HG03575 (cell line): Measurements from ENCODE around the gene SPON2.

ENCODE experiments used
- ATAC-seq: cut with Tn5 transposase; IDR thresholded peaks from one replicate; pipeline ENCODE4 v1.9.1; 2021; ENCODE audit not compliant: unreplicated experiment, insufficient number of reproducible peaks, low FRiP score; ENCODE audit errors: extremely low read depth

The SPON2 gene

DNA sequence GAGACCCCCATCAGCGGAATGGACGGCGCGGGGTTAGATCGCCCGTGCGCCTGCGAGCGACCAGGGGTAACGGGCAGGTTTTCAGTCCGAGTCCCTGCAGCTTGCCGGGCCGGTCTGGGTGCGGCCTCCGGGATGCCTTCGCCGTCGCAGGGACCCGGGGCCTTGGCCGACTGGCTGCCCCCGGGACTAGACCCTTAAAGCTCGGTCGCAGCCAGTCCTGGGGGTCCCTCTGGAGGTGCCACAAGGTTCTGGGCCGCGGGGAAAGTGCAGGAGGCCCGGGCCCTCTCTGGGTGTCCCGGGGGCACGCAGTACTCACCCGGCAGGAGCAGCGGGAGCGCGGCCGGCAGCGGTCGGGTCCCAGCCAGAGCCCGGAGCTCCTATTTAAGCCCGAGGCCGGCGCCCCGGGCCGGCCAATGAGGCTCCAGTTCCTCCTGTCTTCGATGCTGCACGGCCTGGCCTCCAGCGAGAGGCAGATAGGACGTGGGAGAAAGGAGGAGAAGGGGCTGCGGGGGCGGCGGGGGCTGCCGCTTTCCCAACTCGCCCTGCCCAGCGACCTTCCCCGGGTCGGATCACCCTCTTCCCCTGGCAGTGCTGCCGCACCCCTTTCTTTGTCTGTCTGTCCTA, at the start of gene SPON2:
TSS of gene SPON2 (minus strand) at position 356 of the 624 bp plus-strand sequence.
- no peak for ATAC-seq

DNA sequence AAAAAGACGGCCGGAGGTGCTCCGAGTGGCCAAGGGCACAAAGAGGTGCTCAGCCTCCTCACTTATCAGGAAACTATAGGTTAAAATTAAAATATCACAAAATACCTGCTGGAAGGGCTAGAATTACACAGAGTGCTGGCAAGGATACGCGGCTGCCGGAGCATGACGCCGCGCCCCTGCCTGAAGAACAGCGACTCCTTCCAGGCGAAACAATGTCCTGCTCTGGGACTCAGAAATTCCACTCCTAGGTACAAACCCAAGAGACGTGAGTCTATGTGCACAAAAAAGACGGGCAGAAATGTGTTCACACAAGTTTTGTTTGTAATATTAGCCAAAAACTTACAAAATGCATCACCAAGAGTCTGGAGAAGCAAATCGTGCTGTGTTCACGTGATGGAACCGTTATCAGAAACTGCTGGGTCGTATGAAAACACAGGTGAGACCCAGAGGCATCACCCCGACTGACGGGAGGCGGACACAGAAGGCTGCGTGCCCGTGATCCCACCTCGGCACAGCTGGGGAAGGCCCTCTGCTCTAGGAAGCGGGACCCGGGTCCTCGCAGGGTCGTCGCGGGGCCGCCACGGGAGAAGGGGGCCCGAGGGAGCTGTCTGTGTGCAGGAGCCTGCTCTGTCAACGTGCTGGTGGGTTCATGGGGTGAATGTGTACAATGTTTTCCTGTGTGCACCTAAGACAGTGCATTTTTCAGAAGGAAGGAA, 48.9 kb upstream of the SPON2 start:
- no peak for ATAC-seq

- no peak for ATAC-seq
These were observed 48.2 kb upstream of the SPON2 start for GRCh38 chr4:1220566-1220965.

GRCh38 chr4:1219566-1219950, 47.2 kb upstream of the SPON2 start:
- no peak for ATAC-seq

- ATAC-seq: peak; percentile 44
These were observed 46.5 kb upstream of the SPON2 start for GRCh38 chr4:1218634-1219565.

DNA sequence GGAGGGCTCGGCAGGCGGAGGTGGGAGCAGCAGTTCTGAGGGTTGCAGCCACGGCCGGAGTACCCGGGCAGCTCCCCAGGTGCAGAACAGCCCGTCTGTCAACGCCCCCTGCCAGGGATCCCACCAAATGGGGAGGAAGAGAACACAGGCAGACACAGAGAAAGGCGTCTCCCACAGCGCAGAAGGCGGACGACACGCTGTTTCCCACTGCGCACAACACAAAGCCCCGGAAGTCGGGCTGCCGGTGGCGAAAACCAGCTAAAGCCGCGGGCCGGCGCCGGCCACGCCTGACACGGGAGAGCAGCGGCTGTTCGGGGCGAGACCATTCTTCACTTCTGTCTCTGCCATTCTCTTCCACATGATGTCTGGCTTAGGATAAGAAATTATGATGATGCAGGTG, 45.0 kb upstream of the SPON2 start:
- ATAC-seq: no peak

DNA sequence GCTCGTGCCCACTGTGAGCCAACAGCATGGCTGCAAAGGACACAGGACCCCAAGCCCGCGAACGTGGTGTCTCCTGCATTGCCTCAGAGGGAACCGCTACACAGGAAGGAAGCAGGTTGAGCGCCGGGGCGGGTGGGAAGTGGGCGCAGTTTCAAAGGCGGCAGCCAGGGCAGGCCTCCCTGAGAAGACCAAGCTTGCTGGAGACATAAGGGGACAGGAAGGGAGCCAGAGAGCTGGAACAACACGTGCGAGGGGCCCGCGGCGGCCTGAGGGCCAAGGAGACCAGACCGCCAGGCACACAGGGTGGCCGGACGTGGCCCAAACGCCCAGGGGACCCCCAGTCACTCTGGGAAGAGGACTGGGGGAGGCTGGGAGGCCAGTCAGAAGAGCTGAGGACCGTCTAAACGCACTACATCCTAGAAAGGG, 44.5 kb upstream of the SPON2 start:
- ATAC-seq: no peak

- ATAC-seq: no peak
These were observed 43.8 kb upstream of the SPON2 start for GRCh38 chr4:1216076-1216614.

DNA sequence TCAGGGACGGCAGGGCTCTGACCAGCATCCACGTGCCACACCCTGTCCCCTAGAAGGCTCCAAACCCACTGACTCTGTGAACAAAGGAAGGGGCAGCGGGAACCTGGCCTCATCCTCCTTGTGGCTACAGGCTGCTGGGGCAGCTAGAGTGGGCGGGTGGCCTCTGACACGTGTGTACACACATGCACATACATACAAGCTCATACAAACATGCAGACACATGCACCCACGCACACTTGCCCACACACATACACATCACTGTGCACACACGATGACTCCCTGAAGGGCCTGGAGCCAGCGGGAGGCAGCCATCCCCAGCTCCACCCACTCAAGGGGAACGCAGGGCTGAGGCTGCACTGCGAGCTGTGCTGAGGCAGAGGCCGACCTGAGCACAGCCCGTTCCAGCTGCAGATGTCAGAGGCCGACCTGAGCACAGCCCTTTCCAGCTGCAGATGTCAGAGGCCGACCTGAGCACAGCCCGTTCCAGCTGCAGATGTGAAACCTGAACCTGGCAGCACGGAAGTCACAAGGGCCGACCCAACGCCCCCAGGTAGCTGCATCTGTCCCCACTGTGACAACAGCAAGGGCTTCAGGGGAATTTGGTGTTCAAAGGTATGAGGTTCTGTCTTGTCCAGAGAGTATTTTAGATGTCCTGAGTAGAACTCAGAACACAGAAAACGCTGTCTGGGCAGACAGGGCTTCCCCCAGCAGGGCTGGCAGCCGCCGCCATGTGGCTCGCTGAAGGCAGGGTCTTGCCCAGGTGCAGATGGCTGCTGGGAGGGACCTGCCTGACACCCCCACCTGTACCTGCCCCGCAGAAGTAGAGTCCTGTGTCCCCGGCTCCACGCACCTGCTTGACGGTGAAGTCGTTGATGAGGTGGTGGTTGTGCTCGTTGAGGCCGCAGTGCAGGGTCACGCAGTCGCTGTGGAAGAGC, 43.0 kb upstream of the SPON2 start:
- no peak for ATAC-seq

- no peak for ATAC-seq
These were observed 42.0 kb upstream of the SPON2 start for GRCh38 chr4:1214101-1215095.

- no peak for ATAC-seq
These were observed 41.1 kb upstream of the SPON2 start for GRCh38 chr4:1213336-1213995.

GRCh38 chr4:1212546-1213335, 40.4 kb upstream of the SPON2 start:
- ATAC-seq: no peak

- no peak for ATAC-seq
These were observed 39.6 kb upstream of the SPON2 start for GRCh38 chr4:1211891-1212545.

DNA sequence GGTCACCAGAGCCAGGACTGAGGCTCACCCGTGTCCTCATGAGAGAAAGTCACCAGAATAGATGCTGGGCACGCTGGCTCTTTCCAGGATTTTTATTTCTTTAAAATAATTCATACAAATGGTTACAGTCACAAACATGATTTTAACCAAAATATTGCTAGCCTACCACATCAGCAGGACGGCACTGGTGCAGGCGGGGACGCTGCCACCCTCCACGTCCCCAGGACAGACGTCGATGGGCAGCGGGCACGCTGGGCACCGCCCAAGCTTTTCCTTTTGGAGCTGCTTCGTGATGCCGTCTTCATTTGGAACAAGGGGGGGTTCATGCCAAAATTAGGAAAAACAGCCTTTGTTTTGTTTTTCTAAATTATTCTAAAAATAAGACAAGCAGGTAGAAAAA, 39.0 kb upstream of the SPON2 start:
- ATAC-seq: no peak

- no peak for ATAC-seq
These were observed 38.6 kb upstream of the SPON2 start for GRCh38 chr4:1210971-1211370.
